ENCODE measurements around the gene CACNA1A. TPM values are rescaled to one million over a fixed set of nuclear protein-coding genes. Genes with fewer than 3 reads are reported as not detected.

CACNA1A gene
- total RNA-seq, 1 donor from 2014 or later, result 0.25 TPM

GRCh38 chr19:13478576-13478975 is 27.7 kb downstream of the CACNA1A start:
- no peak for DNase-seq (ENCODE audit: low spot score)
- Mint-ChIP-seq H3K36me3 (ENCODE audit: low read depth) (no peaks in the 10 kb centered on the region), H3K9me3 (peaks cover 45% of the 10 kb centered on the region), H3K4me3 (ENCODE audit: low read depth) (no peak overlapping the region), H3K4me1 (ENCODE audit: low read depth) (no peaks in the 10 kb centered on the region), H3K27me3 (ENCODE audit: low read depth) (no peaks in the 10 kb centered on the region), H3K27ac (no peak overlapping the region)
- intact Hi-C loops (cut with micrococcal nuclease), result no loop called here

GRCh38 chr19:13476071-13476470 is 30.2 kb downstream of the CACNA1A start:
- DNase-seq (ENCODE audit: low spot score), result no peak
- no peak overlapping the region for H3K4me3 Mint-ChIP-seq (ENCODE audit: low read depth)
- H3K9me3 Mint-ChIP-seq, result peaks cover 35% of the 10 kb centered on the region
- H3K4me1 Mint-ChIP-seq (ENCODE audit: low read depth), result no peaks in the 10 kb centered on the region
- intact Hi-C loops (cut with micrococcal nuclease), result no loop called here
- no peak overlapping the region for H3K27ac Mint-ChIP-seq
- no peaks in the 10 kb centered on the region for H3K36me3 Mint-ChIP-seq (ENCODE audit: low read depth)
- H3K27me3 Mint-ChIP-seq (ENCODE audit: low read depth), result no peaks in the 10 kb centered on the region

GRCh38 chr19:13475044-13475443 is 31.2 kb downstream of the CACNA1A start:
- Mint-ChIP-seq H3K9me3 (peaks cover 35% of the 10 kb centered on the region), H3K27ac (no peak overlapping the region), H3K4me3 (ENCODE audit: low read depth) (no peak overlapping the region), H3K36me3 (ENCODE audit: low read depth) (no peaks in the 10 kb centered on the region), H3K4me1 (ENCODE audit: low read depth) (no peaks in the 10 kb centered on the region), H3K27me3 (ENCODE audit: low read depth) (no peaks in the 10 kb centered on the region)
- intact Hi-C loops (cut with micrococcal nuclease), result no loop called here
- no peak for DNase-seq (ENCODE audit: low spot score)

- no peak for DNase-seq (ENCODE audit: low spot score)
- no peak overlapping the region for H3K27ac Mint-ChIP-seq
- no peaks in the 10 kb centered on the region for H3K4me1 Mint-ChIP-seq (ENCODE audit: low read depth)
- intact Hi-C loops (cut with micrococcal nuclease), result no loop called here
- no peaks in the 10 kb centered on the region for H3K9me3 Mint-ChIP-seq
- no peak overlapping the region for H3K4me3 Mint-ChIP-seq (ENCODE audit: low read depth)
- no peaks in the 10 kb centered on the region for H3K36me3 Mint-ChIP-seq (ENCODE audit: low read depth)
- H3K27me3 Mint-ChIP-seq (ENCODE audit: low read depth), result no peaks in the 10 kb centered on the region
Observed at GRCh38 chr19:13466697-13467096, 39.6 kb downstream of the CACNA1A start.

- H3K27ac Mint-ChIP-seq, result no peak overlapping the region
- DNase-seq (ENCODE audit: low spot score), result no peak
- no peaks in the 10 kb centered on the region for H3K9me3 Mint-ChIP-seq
- no peaks in the 10 kb centered on the region for H3K4me1 Mint-ChIP-seq (ENCODE audit: low read depth)
- no peaks in the 10 kb centered on the region for H3K36me3 Mint-ChIP-seq (ENCODE audit: low read depth)
- H3K4me3 Mint-ChIP-seq (ENCODE audit: low read depth), result no peak overlapping the region
- H3K27me3 Mint-ChIP-seq (ENCODE audit: low read depth), result no peaks in the 10 kb centered on the region
- intact Hi-C loops (cut with micrococcal nuclease), result no loop called here
Observed at GRCh38 chr19:13463296-13463695, 43.0 kb downstream of the CACNA1A start.

- Mint-ChIP-seq H3K9me3 (no peaks in the 10 kb centered on the region), H3K36me3 (ENCODE audit: low read depth) (no peaks in the 10 kb centered on the region), H3K27ac (no peak overlapping the region), H3K4me3 (ENCODE audit: low read depth) (no peak overlapping the region), H3K27me3 (ENCODE audit: low read depth) (no peaks in the 10 kb centered on the region), H3K4me1 (ENCODE audit: low read depth) (no peaks in the 10 kb centered on the region)
- intact Hi-C loops (cut with micrococcal nuclease), result no loop called here
- DNase-seq (ENCODE audit: low spot score), result no peak
Observed at GRCh38 chr19:13461536-13461935, 44.7 kb downstream of the CACNA1A start.

- Mint-ChIP-seq H3K27me3 (ENCODE audit: low read depth) (no peaks in the 10 kb centered on the region), H3K4me3 (ENCODE audit: low read depth) (no peak overlapping the region), H3K27ac (no peak overlapping the region), H3K9me3 (peaks cover 3% of the 10 kb centered on the region), H3K4me1 (ENCODE audit: low read depth) (no peaks in the 10 kb centered on the region), H3K36me3 (ENCODE audit: low read depth) (no peaks in the 10 kb centered on the region)
- intact Hi-C loops (cut with micrococcal nuclease), result no loop called here
- no peak for DNase-seq (ENCODE audit: low spot score)
Observed at GRCh38 chr19:13460045-13460444, 46.2 kb downstream of the CACNA1A start.

GRCh38 chr19:13459351-13459750 is 46.9 kb downstream of the CACNA1A start:
- Mint-ChIP-seq H3K9me3 (peaks cover 7% of the 10 kb centered on the region), H3K27me3 (ENCODE audit: low read depth) (no peaks in the 10 kb centered on the region), H3K4me3 (ENCODE audit: low read depth) (no peak overlapping the region), H3K27ac (no peak overlapping the region), H3K4me1 (ENCODE audit: low read depth) (no peaks in the 10 kb centered on the region), H3K36me3 (ENCODE audit: low read depth) (no peaks in the 10 kb centered on the region)
- intact Hi-C loops (cut with micrococcal nuclease), result no loop called here
- no peak for DNase-seq (ENCODE audit: low spot score)

- H3K4me1 Mint-ChIP-seq (ENCODE audit: low read depth), result no peaks in the 10 kb centered on the region
- intact Hi-C loops (cut with micrococcal nuclease), result no loop called here
- peaks cover 39% of the 10 kb centered on the region for H3K9me3 Mint-ChIP-seq
- no peaks in the 10 kb centered on the region for H3K27me3 Mint-ChIP-seq (ENCODE audit: low read depth)
- H3K36me3 Mint-ChIP-seq (ENCODE audit: low read depth), result no peaks in the 10 kb centered on the region
- no peak overlapping the region for H3K4me3 Mint-ChIP-seq (ENCODE audit: low read depth)
- no peak for DNase-seq (ENCODE audit: low spot score)
- no peak overlapping the region for H3K27ac Mint-ChIP-seq
Observed at GRCh38 chr19:13451434-13451995, 54.8 kb downstream of the CACNA1A start.

GRCh38 chr19:13447978-13448377 is 58.3 kb downstream of the CACNA1A start:
- Mint-ChIP-seq H3K9me3 (peaks cover 33% of the 10 kb centered on the region), H3K4me3 (ENCODE audit: low read depth) (no peak overlapping the region), H3K27ac (no peak overlapping the region), H3K27me3 (ENCODE audit: low read depth) (no peaks in the 10 kb centered on the region), H3K36me3 (ENCODE audit: low read depth) (no peaks in the 10 kb centered on the region), H3K4me1 (ENCODE audit: low read depth) (no peaks in the 10 kb centered on the region)
- intact Hi-C loops (cut with micrococcal nuclease), result no loop called here
- DNase-seq (ENCODE audit: low spot score), result no peak

- Mint-ChIP-seq H3K9me3 (peaks cover 8% of the 10 kb centered on the region), H3K4me1 (ENCODE audit: low read depth) (no peaks in the 10 kb centered on the region), H3K4me3 (ENCODE audit: low read depth) (no peak overlapping the region), H3K27me3 (ENCODE audit: low read depth) (no peaks in the 10 kb centered on the region), H3K36me3 (ENCODE audit: low read depth) (no peaks in the 10 kb centered on the region), H3K27ac (no peak overlapping the region)
- DNase-seq (ENCODE audit: low spot score), result peak; percentile 15
- intact Hi-C loops (cut with micrococcal nuclease), result no loop called here
Observed at GRCh38 chr19:13441810-13442512, 64.3 kb downstream of the CACNA1A start.

- Mint-ChIP-seq H3K36me3 (ENCODE audit: low read depth) (no peaks in the 10 kb centered on the region), H3K27ac (no peak overlapping the region), H3K4me1 (ENCODE audit: low read depth) (no peaks in the 10 kb centered on the region), H3K27me3 (ENCODE audit: low read depth) (no peaks in the 10 kb centered on the region), H3K4me3 (ENCODE audit: low read depth) (no peak overlapping the region), H3K9me3 (peaks cover 12% of the 10 kb centered on the region)
- intact Hi-C loops (cut with micrococcal nuclease), result no loop called here
- DNase-seq (ENCODE audit: low spot score), result no peak
Observed at GRCh38 chr19:13437919-13438618, 68.2 kb downstream of the CACNA1A start.

- no peaks in the 10 kb centered on the region for H3K36me3 Mint-ChIP-seq (ENCODE audit: low read depth)
- no peak overlapping the region for H3K27ac Mint-ChIP-seq
- peaks cover 12% of the 10 kb centered on the region for H3K9me3 Mint-ChIP-seq
- DNase-seq (ENCODE audit: low spot score), result no peak
- no peaks in the 10 kb centered on the region for H3K27me3 Mint-ChIP-seq (ENCODE audit: low read depth)
- no peak overlapping the region for H3K4me3 Mint-ChIP-seq (ENCODE audit: low read depth)
- intact Hi-C loops (cut with micrococcal nuclease), result no loop called here
- no peaks in the 10 kb centered on the region for H3K4me1 Mint-ChIP-seq (ENCODE audit: low read depth)
Observed at GRCh38 chr19:13436352-13436751, 69.9 kb downstream of the CACNA1A start.

Measured in activated T-helper 2 cell treated with anti-CD3 and anti-CD28 coated beads, Interferon-gamma antibody, Interleukin-2, Interleukin-4, amounts not matched to agents 10 μg/mL and 5 μg/mL and 100 μg/mL, durations not matched to agents 14 hours and 24 hours and 36 hours (primary cell).